Astrocyte of the spinal cord (primary cell): ENCODE data around the gene SEMA3C.

ENCODE experiments used
- DNase-seq: peaks from one replicate; pipeline ENCODE4 v3.0.0; 2011; ENCODE audit warnings: low read depth, low spot score
- H3K4me3 ChIP-seq: 2 replicates; pipeline ENCODE4 v1.5.1; 2011; ENCODE audit warnings: low read depth, mild to moderate bottlenecking, low read length, moderate library complexity
- CTCF ChIP-seq: IDR thresholded peaks from 2 replicates; pipeline ENCODE4 v1.5.1; 2012; ENCODE audit warnings: low read depth, mild to moderate bottlenecking, low read length, inconsistent platforms
- in situ Hi-C: cut with HindIII; loops from 2 replicates; pipeline ENCODE4 v1.10.0; 2017; ENCODE audit warnings: low sequenced_read_pairs

Gene SEMA3C

GRCh38 chr7:80783186-80783677 is 135.6 kb downstream of the SEMA3C start:
- H3K4me3 ChIP-seq = no peak overlapping the region
- in situ Hi-C loops = no loop called here
- TF ChIP-seq CTCF = no peak
- no peak for DNase-seq

GRCh38 chr7:80781561-80781979 is 137.3 kb downstream of the SEMA3C start:
- DNase-seq = peak; percentile 96
- in situ Hi-C loops = no loop called here
- TF ChIP-seq CTCF = peak; percentile 4
- no peak overlapping the region for H3K4me3 ChIP-seq

- no peak for DNase-seq
- in situ Hi-C loops = no loop called here
- H3K4me3 ChIP-seq = no peak overlapping the region
- no peak for TF ChIP-seq CTCF
These were observed 137.7 kb downstream of the SEMA3C start for GRCh38 chr7:80781146-80781545.

- no peak overlapping the region for H3K4me3 ChIP-seq
- in situ Hi-C loops = no loop called here
- DNase-seq = no peak
- TF ChIP-seq CTCF = no peak
These were observed 139.4 kb downstream of the SEMA3C start for GRCh38 chr7:80779456-80779855.

GRCh38 chr7:80775897-80776296 is 143.0 kb downstream of the SEMA3C start:
- no peak overlapping the region for H3K4me3 ChIP-seq
- no peak for TF ChIP-seq CTCF
- in situ Hi-C loops = no loop called here
- no peak for DNase-seq

GRCh38 chr7:80775482-80775881 is 143.4 kb downstream of the SEMA3C start:
- in situ Hi-C loops = no loop called here

More at GRCh38 chr7:80775482-80775881, 143.4 kb downstream of the SEMA3C start:
- no peak for DNase-seq
- no peak overlapping the region for H3K4me3 ChIP-seq
- no peak for TF ChIP-seq CTCF
